GM23248 (cell line): ENCODE results near the gene FAM227B. TPM values are rescaled to one million over a fixed set of nuclear protein-coding genes. Genes with fewer than 3 reads are reported as not detected.

Experiments used
- DNase-seq: peaks from one replicate; pipeline ENCODE4 v3.0.0-alpha.2; 2015
- H2AFZ ChIP-seq: fragments of 200-600 bp; sonication (generic); 2 replicates; pipeline ENCODE4 v1.6.1; 2016; ENCODE audit warnings: antibody characterized with exemption
- H3F3A ChIP-seq: fragments of 200-600 bp; sonication (generic); 2 replicates; pipeline ENCODE4 v1.6.1; 2016; ENCODE audit warnings: mild to moderate bottlenecking, antibody characterized with exemption, mixed run types; ENCODE audit not compliant: insufficient read depth
- H3K27ac ChIP-seq: fragments of 200-600 bp; sonication (generic); 2 replicates; pipeline ENCODE4 v1.5.1; 2016; ENCODE audit warnings: mild to moderate bottlenecking
- H3K27me3 ChIP-seq: fragments of 200-600 bp; sonication (generic); replicated peaks from 2 replicates; pipeline ENCODE4 v1.6.1; 2016; ENCODE audit warnings: mild to moderate bottlenecking; ENCODE audit not compliant: insufficient read depth
- H3K36me3 ChIP-seq: fragments of 200-600 bp; sonication (generic); 2 replicates; pipeline ENCODE4 v1.6.1; 2016; ENCODE audit warnings: low read depth, mild to moderate bottlenecking
- H3K4me1 ChIP-seq: fragments of 200-600 bp; sonication (generic); 2 replicates; pipeline ENCODE4 v1.6.1; 2016; ENCODE audit warnings: mild to moderate bottlenecking; ENCODE audit not compliant: insufficient read depth
- H3K4me2 ChIP-seq: fragments of 200-600 bp; sonication (generic); one replicate; pipeline ENCODE4 v1.6.1; 2016; ENCODE audit warnings: mild to moderate bottlenecking; ENCODE audit not compliant: unreplicated experiment
- H3K4me3 ChIP-seq: fragments of 200-600 bp; sonication (generic); 2 replicates; pipeline ENCODE4 v1.5.1; 2016; ENCODE audit warnings: mild to moderate bottlenecking
- H3K79me2 ChIP-seq: fragments of 200-600 bp; sonication (generic); 2 replicates; pipeline ENCODE4 v1.6.1; 2016; ENCODE audit warnings: mild to moderate bottlenecking; ENCODE audit not compliant: insufficient read depth
- H3K9ac ChIP-seq: fragments of 200-600 bp; sonication (generic); 2 replicates; pipeline ENCODE4 v1.6.1; 2016; ENCODE audit warnings: mild to moderate bottlenecking
- H3K9me2 ChIP-seq: fragments of 200-600 bp; sonication (generic); 2 replicates; pipeline ENCODE4 v1.6.1; 2016; ENCODE audit warnings: mixed run types, mild to moderate bottlenecking, moderate library complexity; ENCODE audit not compliant: insufficient read depth
- H3K9me3 ChIP-seq: fragments of 200-600 bp; sonication (generic); one replicate; pipeline ENCODE4 v1.6.1; 2017; ENCODE audit warnings: low read depth
- H4K20me1 ChIP-seq: fragments of 200-600 bp; sonication (generic); 2 replicates; pipeline ENCODE4 v1.6.0; 2016; ENCODE audit not compliant: insufficient read depth
- EZH2 ChIP-seq: fragments of 200-600 bp; sonication (generic); IDR thresholded peaks from 2 replicates; pipeline ENCODE4 v1.6.1; 2018; ENCODE audit warnings: antibody characterized with exemption, mild to moderate bottlenecking; ENCODE audit not compliant: insufficient read depth, poor library complexity, severe bottlenecking
- EZH2phosphoT487 ChIP-seq: fragments of 200-600 bp; sonication (generic); IDR thresholded peaks from 2 replicates; pipeline ENCODE4 v1.6.1; 2018; ENCODE audit warnings: antibody characterized with exemption, moderate library complexity, mild to moderate bottlenecking, low read depth; ENCODE audit not compliant: insufficient read depth
- WGBS, 2 experiments: methylation state at CpG; one replicate each; pipeline ENCODE4 v1.1.6; 2015 to 2017; ENCODE audit warnings: low lambda C conversion rate in 2 of 2, low coverage in 1 of 2; ENCODE audit errors: missing lambda C conversion rate in 2 of 2; 5-methylcytosine and 5-hydroxymethylcytosine counted together
- in situ Hi-C: fragments of 300-500 bp; cut with MboI; formaldehyde crosslinking; loops from 2 replicates; pipeline ENCODE4 v1.15.0; 2020
- polyA plus RNA-seq: library from polyadenylated mRNA; unstranded; fragments of >200 nt; fragmentation: Nextera tagmentation; extraction: Ambion mirVana; gene quantifications from 2 replicates; pipeline ENCODE4 v1.2.1, GENCODE V29; 2016
- total RNA-seq: library from RNA; depleted of rRNA; stranded (reverse); fragments of >200 nt; shearing (Covaris generic); gene quantifications from 2 replicates; pipeline ENCODE4 v1.2.3, GENCODE V29; 2014

Gene FAM227B
- total and polyA plus RNA-seq, 2 experiments from 2014 or later = 4.4 to 10.0 TPM

DNA sequence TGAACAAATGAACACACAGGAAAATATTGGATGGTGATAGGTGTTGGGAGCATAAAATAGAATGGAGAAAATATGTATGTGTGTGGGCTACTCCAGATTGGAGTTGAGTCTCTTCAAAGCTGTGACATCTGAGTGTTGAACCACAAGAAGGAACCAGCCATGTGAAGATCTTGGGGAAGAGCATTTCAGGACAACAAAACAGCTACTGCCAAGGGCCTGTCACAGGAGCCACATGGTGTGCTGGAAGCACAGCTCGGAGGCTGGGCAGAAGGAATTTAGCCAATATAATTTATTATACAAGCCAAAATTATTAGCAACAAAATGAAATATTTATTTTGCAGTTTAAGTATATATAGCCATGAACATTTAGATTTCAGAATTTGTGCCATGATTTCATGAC is 305.9 kb downstream of the FAM227B start:
- H3K4me1 ChIP-seq = peaks cover 18% of the 10 kb centered on the region
- H4K20me1 ChIP-seq = no peaks in the 10 kb centered on the region
- 79 to 85% methylated on average over 1 of the region's 1 CpG for WGBS, 2 experiments
- H3K36me3 ChIP-seq = peaks cover 5% of the 10 kb centered on the region; the same call in 1 of the 2 replicates
- no peak for DNase-seq
- H3K27me3 ChIP-seq = no peaks in the 10 kb centered on the region
- no peak overlapping the region for H3K9ac ChIP-seq
- TF ChIP-seq EZH2phosphoT487 = no peak
- TF ChIP-seq EZH2 = no peak
- no peak overlapping the region for H3K4me2 ChIP-seq
- H3K79me2 ChIP-seq = peaks cover 10% of the 10 kb centered on the region
- no peak overlapping the region for H2AFZ ChIP-seq
- in situ Hi-C loops = no loop called here
- peaks cover 18% of the 10 kb centered on the region for H3F3A ChIP-seq
- no peaks in the 10 kb centered on the region for H3K9me2 ChIP-seq
- H3K9me3 ChIP-seq = no peaks in the 10 kb centered on the region
- no peak overlapping the region for H3K27ac ChIP-seq
- H3K4me3 ChIP-seq = no peak overlapping the region

DNA sequence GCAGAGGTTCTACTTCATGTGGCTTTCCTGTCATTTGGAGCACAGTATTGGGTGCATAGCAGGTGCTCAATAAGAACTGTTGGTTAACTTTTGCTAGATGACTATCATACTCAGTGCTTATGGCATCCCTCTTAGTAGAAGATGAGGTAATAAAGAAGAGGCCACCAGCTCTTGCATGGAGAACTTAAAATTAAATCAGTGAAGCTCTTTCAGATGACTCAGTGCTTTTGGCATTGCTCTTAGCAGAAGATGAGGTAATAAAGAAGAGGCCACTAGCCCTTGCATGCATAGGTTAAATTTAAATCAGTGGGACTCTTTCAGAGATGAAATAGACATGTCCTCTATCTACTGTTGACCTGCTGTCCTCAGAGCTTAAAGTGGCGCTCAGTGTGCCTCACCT is 307.0 kb downstream of the FAM227B start:
- TF ChIP-seq EZH2phosphoT487 = no peak
- no peak for TF ChIP-seq EZH2
- Histone ChIP-seq H3K4me3 (no peak overlapping the region), H3K9me3 (no peaks in the 10 kb centered on the region), H3K4me2 (peak overlapping the region; percentile 57), H3F3A (peaks cover 18% of the 10 kb centered on the region), H3K9ac (no peak overlapping the region), H4K20me1 (no peaks in the 10 kb centered on the region), H3K27me3 (no peaks in the 10 kb centered on the region), H3K4me1 (peaks cover 18% of the 10 kb centered on the region), H3K27ac (peak overlapping the region; percentile 32), H3K9me2 (no peaks in the 10 kb centered on the region), H2AFZ (no peak overlapping the region), H3K79me2 (peaks cover 10% of the 10 kb centered on the region), H3K36me3 (peaks cover 5% of the 10 kb centered on the region; the same call in 1 of the 2 replicates)
- 90 to 95% methylated on average over 1 of the region's 1 CpG for WGBS, 2 experiments
- in situ Hi-C loops = no loop called here
- DNase-seq = peak; percentile 92

DNA sequence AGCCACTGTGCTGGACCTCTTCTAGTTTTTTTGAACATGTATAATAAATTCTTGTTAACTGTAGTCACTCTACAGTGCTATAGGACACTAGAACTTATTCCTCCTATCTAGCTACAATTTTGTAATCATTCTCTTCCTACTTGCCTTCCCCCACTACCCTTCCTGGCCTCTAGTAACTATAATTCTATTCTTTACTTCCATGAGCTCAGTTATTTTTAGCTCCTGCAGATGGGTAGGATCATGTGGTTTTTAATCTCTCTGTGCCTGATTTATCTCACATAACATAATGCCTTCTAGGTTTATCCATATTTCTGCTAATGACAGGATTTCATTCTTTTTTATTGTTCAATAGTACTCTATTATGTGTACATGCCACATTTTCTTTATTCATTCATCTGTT is 310.7 kb downstream of the FAM227B start:
- DNase-seq = no peak
- Histone ChIP-seq H3K9me3 (no peaks in the 10 kb centered on the region), H2AFZ (no peak overlapping the region), H3F3A (peaks cover 18% of the 10 kb centered on the region), H3K36me3 (peaks cover 16% of the 10 kb centered on the region), H3K27ac (no peak overlapping the region), H3K4me3 (no peak overlapping the region), H3K27me3 (no peaks in the 10 kb centered on the region), H3K4me1 (peaks cover 11% of the 10 kb centered on the region), H3K79me2 (peaks cover 17% of the 10 kb centered on the region), H3K4me2 (no peak overlapping the region), H3K9me2 (no peaks in the 10 kb centered on the region), H4K20me1 (no peaks in the 10 kb centered on the region), H3K9ac (no peak overlapping the region)
- TF ChIP-seq EZH2phosphoT487 = no peak
- no peak for TF ChIP-seq EZH2
- in situ Hi-C loops = no loop called here

DNA sequence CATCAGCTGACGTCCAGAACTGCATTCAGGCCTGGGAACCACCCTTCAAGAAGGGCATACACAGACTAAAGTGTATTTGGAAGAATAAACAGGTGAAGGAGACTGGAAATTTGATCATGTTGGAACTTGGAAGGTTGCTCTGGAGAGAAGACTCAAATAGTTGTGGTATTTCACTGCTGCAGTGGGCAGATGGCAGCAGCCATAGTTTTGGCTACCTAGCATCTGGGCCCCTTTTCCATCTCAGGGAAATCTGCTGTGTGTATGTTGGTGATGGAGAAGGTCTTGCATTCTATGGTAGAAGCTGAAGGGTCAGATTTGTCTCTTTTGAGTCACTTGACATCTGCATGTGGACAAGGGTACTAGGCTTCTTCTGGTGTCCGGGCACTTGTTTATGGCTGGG is 311.9 kb downstream of the FAM227B start:
- H3K79me2 ChIP-seq = peaks cover 17% of the 10 kb centered on the region
- no peak overlapping the region for H3K9ac ChIP-seq
- no peak overlapping the region for H3K4me2 ChIP-seq
- H3K4me3 ChIP-seq = no peak overlapping the region
- no peak overlapping the region for H2AFZ ChIP-seq
- H3K9me3 ChIP-seq = no peaks in the 10 kb centered on the region
- WGBS, 2 experiments = 85 to 91% methylated on average over 2 of the region's 2 CpGs
- no peaks in the 10 kb centered on the region for H4K20me1 ChIP-seq
- DNase-seq = no peak
- no peak for TF ChIP-seq EZH2
- no peak for TF ChIP-seq EZH2phosphoT487
- peaks cover 5% of the 10 kb centered on the region; the same call in 1 of the 2 replicates for H3K4me1 ChIP-seq
- no peaks in the 10 kb centered on the region for H3K27me3 ChIP-seq
- H3K36me3 ChIP-seq = peaks cover 26% of the 10 kb centered on the region
- in situ Hi-C loops = no loop called here
- H3K9me2 ChIP-seq = no peaks in the 10 kb centered on the region
- peaks cover 12% of the 10 kb centered on the region for H3F3A ChIP-seq
- H3K27ac ChIP-seq = no peak overlapping the region

DNA sequence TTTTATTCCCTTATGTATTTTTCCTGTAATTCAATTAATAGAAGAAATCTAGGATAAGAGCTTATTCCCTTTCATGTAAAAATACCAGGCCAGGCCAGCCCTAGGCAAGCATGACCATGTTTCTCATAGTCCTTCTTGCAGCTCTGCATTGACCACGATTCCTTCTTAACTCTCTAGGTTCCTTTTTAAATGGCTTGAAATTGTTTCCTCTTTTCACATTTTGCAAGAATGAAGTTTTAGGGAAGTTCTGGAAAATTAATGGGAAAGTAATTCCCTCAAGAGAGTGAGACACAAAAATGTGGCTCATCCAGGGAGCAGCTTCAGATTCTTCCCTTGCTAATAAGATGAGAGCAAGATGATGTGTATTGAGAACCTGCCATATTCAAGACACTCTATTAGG is 314.1 kb downstream of the FAM227B start:
- in situ Hi-C loops = no loop called here
- Histone ChIP-seq H3F3A (no peaks in the 10 kb centered on the region), H3K9ac (no peak overlapping the region), H3K36me3 (peaks cover 26% of the 10 kb centered on the region), H3K4me1 (peaks cover 4% of the 10 kb centered on the region), H3K9me2 (no peaks in the 10 kb centered on the region), H4K20me1 (0 out of 2 replicates have a peak, but pooled peaks cover 4% of the 10 kb centered on the region), H3K9me3 (no peaks in the 10 kb centered on the region), H3K27ac (no peak overlapping the region), H2AFZ (no peak overlapping the region), H3K4me3 (no peak overlapping the region), H3K27me3 (no peaks in the 10 kb centered on the region), H3K79me2 (peaks cover 31% of the 10 kb centered on the region), H3K4me2 (no peak overlapping the region)
- no peak for DNase-seq
- no peak for TF ChIP-seq EZH2phosphoT487
- no peak for TF ChIP-seq EZH2
- WGBS, 2 experiments = 89 to 98% methylated on average over 1 of the region's 1 CpG
